Neural cell (in vitro differentiated cells): ENCODE results near the gene GPR42. TPM values are rescaled to one million over a fixed set of nuclear protein-coding genes. Genes with fewer than 3 reads are reported as not detected.

Experiments used
- H2AFZ ChIP-seq: fragments of 200-600, 300-800 bp; sonication (generic), shearing (Covaris generic); 2 replicates; pipeline ENCODE4 v1.6.0; 2014; ENCODE audit warnings: low read depth, mild to moderate bottlenecking, antibody characterized with exemption, low read length, moderate library complexity
- H3F3A ChIP-seq: fragments of 200-600 bp; shearing (Covaris generic); 2 replicates; pipeline ENCODE4 v1.6.1; 2016; ENCODE audit warnings: mild to moderate bottlenecking, moderate library complexity, mixed read lengths, antibody characterized with exemption, low read length; ENCODE audit not compliant: insufficient read depth, poor library complexity, severe bottlenecking
- H3K27ac ChIP-seq: fragments of 200-600, 300-800 bp; sonication (generic), shearing (Covaris generic); 2 replicates; pipeline ENCODE4 v1.5.1; 2014; ENCODE audit warnings: mild to moderate bottlenecking, low read length, moderate library complexity
- H3K27me3 ChIP-seq: fragments of 300-800, 200-600 bp; sonication (generic), shearing (Covaris generic); 2 replicates; pipeline ENCODE4 v1.6.0; 2014; ENCODE audit warnings: mild to moderate bottlenecking, low read depth, low read length, moderate library complexity; ENCODE audit not compliant: insufficient read depth
- H3K36me3 ChIP-seq: fragments of 300-800, 200-600 bp; sonication (generic), shearing (Covaris generic); 2 replicates; pipeline ENCODE4 v1.5.1; 2014; ENCODE audit warnings: mild to moderate bottlenecking, antibody characterized with exemption, low read length, moderate library complexity; ENCODE audit not compliant: insufficient read depth
- H3K4me2 ChIP-seq: fragments of 300-800, 200-600 bp; sonication (generic), shearing (Covaris generic); 2 replicates; pipeline ENCODE4 v1.6.0; 2014; ENCODE audit warnings: mild to moderate bottlenecking, low read length
- H3K4me3 ChIP-seq: fragments of 300-800, 200-600 bp; sonication (generic), shearing (Covaris generic); 2 replicates; pipeline ENCODE4 v1.5.1; 2014; ENCODE audit warnings: mild to moderate bottlenecking, low read length, moderate library complexity
- H3K79me2 ChIP-seq: fragments of 200-600 bp; shearing (Covaris generic); replicated peaks from 2 replicates; pipeline ENCODE4 v1.6.0; 2014; ENCODE audit warnings: mild to moderate bottlenecking, low read length, moderate library complexity; ENCODE audit not compliant: insufficient read depth
- H3K9ac ChIP-seq: fragments of 300-800, 200-600 bp; sonication (generic), shearing (Covaris generic); 2 replicates; pipeline ENCODE4 v1.6.1; 2016; ENCODE audit warnings: mild to moderate bottlenecking, low read length, mixed read lengths
- H3K9me2 ChIP-seq: fragments of 200-600 bp; shearing (Covaris generic); 2 replicates; pipeline ENCODE4 v1.6.1; 2016; ENCODE audit warnings: mild to moderate bottlenecking, low read length, mixed read lengths; ENCODE audit not compliant: insufficient read depth
- H3K9me3 ChIP-seq: fragments of 200-600, 300-800 bp; sonication (generic), shearing (Covaris generic); 2 replicates; pipeline ENCODE4 v1.6.1; 2016; ENCODE audit warnings: mild to moderate bottlenecking, mixed run types, low read length, moderate library complexity, mixed read lengths
- H4K20me1 ChIP-seq: fragments of 200-600 bp; shearing (Covaris generic); 2 replicates; pipeline ENCODE4 v1.6.1; 2016; ENCODE audit warnings: mild to moderate bottlenecking, mixed run types; ENCODE audit not compliant: insufficient read depth
- CTCF ChIP-seq: fragments of 450-650 bp; IDR thresholded peaks from 2 replicates; pipeline ENCODE4 v1.5.1; 2014; ENCODE audit warnings: antibody characterized with exemption, mild to moderate bottlenecking, moderate library complexity; ENCODE audit not compliant: poor library complexity, severe bottlenecking
- EP300 ChIP-seq: fragments of 450-650 bp; conservative IDR thresholded peaks from 2 replicates; pipeline ENCODE4 v1.6.1; 2014; ENCODE audit warnings: antibody characterized with exemption, mild to moderate bottlenecking, moderate library complexity; ENCODE audit not compliant: poor library complexity, severe bottlenecking
- EZH2 ChIP-seq: fragments of 200-600, 300-800 bp; shearing (Covaris generic), sonication (generic); IDR thresholded peaks from 2 replicates; pipeline ENCODE4 v1.6.1; 2014; ENCODE audit warnings: antibody characterized with exemption, low read length, borderline replicate concordance, mild to moderate bottlenecking; ENCODE audit not compliant: insufficient read depth, poor library complexity, severe bottlenecking
- MXI1 ChIP-seq: fragments of 450-650 bp; conservative IDR thresholded peaks from 2 replicates; pipeline ENCODE4 v1.6.1; 2014; ENCODE audit warnings: antibody characterized with exemption, mild to moderate bottlenecking; ENCODE audit not compliant: poor library complexity, severe bottlenecking
- POLR2AphosphoS5 ChIP-seq: IDR thresholded peaks from 2 replicates; pipeline ENCODE4 v1.6.1; 2012
- RAD21 ChIP-seq: fragments of 450-650 bp; conservative IDR thresholded peaks from 2 replicates; pipeline ENCODE4 v1.6.1; 2014; ENCODE audit warnings: antibody characterized with exemption, mild to moderate bottlenecking, moderate library complexity
- REST ChIP-seq: IDR thresholded peaks from 2 replicates; pipeline ENCODE4 v1.6.1; 2012; ENCODE audit warnings: borderline replicate concordance
- SMC3 ChIP-seq: fragments of 450-650 bp; conservative IDR thresholded peaks from 2 replicates; pipeline ENCODE4 v1.6.1; 2014; ENCODE audit warnings: antibody characterized with exemption, mild to moderate bottlenecking, moderate library complexity; ENCODE audit not compliant: poor library complexity
- TAF1 ChIP-seq: IDR thresholded peaks from 2 replicates; pipeline ENCODE4 v1.6.1; 2012; ENCODE audit warnings: low read depth
- polyA plus RNA-seq: library from polyadenylated mRNA; depleted of rRNA; stranded (reverse); fragments of >200 nt; gene quantifications from 2 replicates; pipeline ENCODE4 v1.2.3, GENCODE V29; 2014

The GPR42 gene
- polyA plus RNA-seq, 1 donor from 2014 or later: not detected

GRCh38 chr19:35368378-35368777 is 2.5 kb upstream of the GPR42 start:
- Histone ChIP-seq H3K9me2 (no peaks in the 10 kb centered on the region), H2AFZ (no peak overlapping the region), H3K27me3 (no peaks in the 10 kb centered on the region), H3K27ac (no peak overlapping the region), H3K9me3 (no peaks in the 10 kb centered on the region), H3F3A (no peaks in the 10 kb centered on the region), H3K79me2 (no peaks in the 10 kb centered on the region), H3K4me2 (no peak overlapping the region), H3K4me3 (no peak overlapping the region), H3K36me3 (no peaks in the 10 kb centered on the region), H4K20me1 (no peaks in the 10 kb centered on the region), H3K9ac (no peak overlapping the region)
- no peak for TF ChIP-seq CTCF
- TF ChIP-seq REST: no peak
- TF ChIP-seq MXI1: no peak
- no peak for TF ChIP-seq TAF1
- TF ChIP-seq POLR2AphosphoS5: no peak
- TF ChIP-seq SMC3: no peak
- no peak for TF ChIP-seq EP300
- TF ChIP-seq RAD21: no peak

- Histone ChIP-seq H3K9me3 (no peaks in the 10 kb centered on the region), H3K27me3 (no peaks in the 10 kb centered on the region), H3K9ac (no peak overlapping the region), H3K4me2 (no peak overlapping the region), H2AFZ (no peak overlapping the region), H3K36me3 (no peaks in the 10 kb centered on the region), H3K4me3 (no peak overlapping the region), H3K27ac (no peak overlapping the region), H3F3A (no peaks in the 10 kb centered on the region), H3K79me2 (no peaks in the 10 kb centered on the region), H3K9me2 (no peaks in the 10 kb centered on the region), H4K20me1 (no peaks in the 10 kb centered on the region)
- TF ChIP-seq SMC3 (no peak), EZH2 (no peak), RAD21 (no peak), CTCF (no peak), MXI1 (no peak), REST (no peak), EP300 (no peak), POLR2AphosphoS5 (no peak), TAF1 (no peak)
Measured at GRCh38 chr19:35369522-35369921, 1.3 kb upstream of the GPR42 start.
